ENCODE results near the gene LSG1.

LSG1 gene

GRCh38 chr3:194638991-194639605 lies 32.9 kb downstream of the LSG1 start:
- no peak for TF ChIP-seq CTCF (IDR thresholded peaks at IDR 0.05)
- no peak overlapping the region for H3K27ac ChIP-seq

GRCh38 chr3:194637541-194638400 lies 34.2 kb downstream of the LSG1 start:
- H3K4me2 ChIP-seq (ENCODE audit: low read length): no peak overlapping the region
- no peaks in the 10 kb centered on the region for H3K27me3 ChIP-seq (ENCODE audit: control insufficient read depth, insufficient read depth, low read length)
- H3K36me3 ChIP-seq (ENCODE audit: control insufficient read depth, insufficient read depth, low read length): no peaks in the 10 kb centered on the region
- no peak overlapping the region for H3K4me3 ChIP-seq (ENCODE audit: low read depth, low read length)
- H2AFZ ChIP-seq: no peak overlapping the region
- H3K9ac ChIP-seq: no peak overlapping the region
- no peak for TF ChIP-seq CTCF (IDR thresholded peaks at IDR 0.05)
- no peaks in the 10 kb centered on the region for H3K4me1 ChIP-seq
- H3K9me3 ChIP-seq (ENCODE audit: control insufficient read depth, low read length): no peaks in the 10 kb centered on the region
- no peak overlapping the region for H3K27ac ChIP-seq
- H3K79me2 ChIP-seq: no peaks in the 10 kb centered on the region

More at GRCh38 chr3:194638991-194639605, 32.9 kb downstream of the LSG1 start:
- no peak overlapping the region for H3K4me3 ChIP-seq (ENCODE audit: low read depth, low read length)
- H3K9me3 ChIP-seq (ENCODE audit: control insufficient read depth, low read length): no peaks in the 10 kb centered on the region
- H3K4me2 ChIP-seq (ENCODE audit: low read length): no peak overlapping the region
- no peaks in the 10 kb centered on the region for H3K4me1 ChIP-seq
- H3K36me3 ChIP-seq (ENCODE audit: control insufficient read depth, insufficient read depth, low read length): no peaks in the 10 kb centered on the region
- no peak overlapping the region for H3K9ac ChIP-seq
- no peaks in the 10 kb centered on the region for H3K27me3 ChIP-seq (ENCODE audit: control insufficient read depth, insufficient read depth, low read length)
- H2AFZ ChIP-seq: no peak overlapping the region
- no peaks in the 10 kb centered on the region for H3K79me2 ChIP-seq

- Histone ChIP-seq H3K4me2 (ENCODE audit: low read length) (no peak overlapping the region), H3K27ac (no peak overlapping the region), H3K4me3 (ENCODE audit: low read depth, low read length) (no peak overlapping the region), H3K9me3 (ENCODE audit: control insufficient read depth, low read length) (no peaks in the 10 kb centered on the region), H3K36me3 (ENCODE audit: control insufficient read depth, insufficient read depth, low read length) (no peaks in the 10 kb centered on the region), H3K79me2 (no peaks in the 10 kb centered on the region), H3K4me1 (no peaks in the 10 kb centered on the region), H2AFZ (no peak overlapping the region), H3K27me3 (ENCODE audit: control insufficient read depth, insufficient read depth, low read length) (no peaks in the 10 kb centered on the region), H3K9ac (no peak overlapping the region)
- TF ChIP-seq CTCF (IDR thresholded peaks at IDR 0.05): no peak
Measured at GRCh38 chr3:194637066-194637465, 34.9 kb downstream of the LSG1 start.

- Histone ChIP-seq H2AFZ (peak within 1 kb of the TSS; percentile 84), H3K4me1 (no peaks in the 10 kb centered on the region), H3K4me3 (ENCODE audit: low read depth, low read length) (peak within 1 kb of the TSS; percentile 59), H3K36me3 (ENCODE audit: control insufficient read depth, insufficient read depth, low read length) (no peaks in the 10 kb centered on the region), H3K9ac (no peak within 1 kb of the TSS), H3K79me2 (no peaks in the 10 kb centered on the region), H3K27ac (peak within 1 kb of the TSS; percentile 50), H3K9me3 (ENCODE audit: control insufficient read depth, low read length) (no peaks in the 10 kb centered on the region), H3K27me3 (ENCODE audit: control insufficient read depth, insufficient read depth, low read length) (no peaks in the 10 kb centered on the region), H3K4me2 (ENCODE audit: low read length) (peak within 1 kb of the TSS; percentile 89)
- peak; percentile 49 for TF ChIP-seq CTCF (IDR thresholded peaks at IDR 0.05)
Measured at GRCh38 chr3:194633349-194634004, 38.5 kb downstream of the LSG1 start, which contains the start of gene TMEM44. TSS of gene TMEM44 (minus strand) at chr3:194633419. CDS start at chr3:194633215, 204 bp downstream.
